Stimulated activated CD4-positive, alpha-beta T cell treated with anti-CD3 and anti-CD28 coated beads, Interleukin-4, amount 100 ng/mL, for 24 hours (primary cell): ENCODE data around the gene PRR19.
"Not testable (repeated sequence)": the region's sequence is repeated elsewhere in the genome, so short reads cannot be mapped to it uniquely, and the experiment has no call there.

Source experiments
- DNase-seq: peaks from one replicate; pipeline ENCODE4 v3.0.0-alpha.2; 2020

The PRR19 gene, protein sequence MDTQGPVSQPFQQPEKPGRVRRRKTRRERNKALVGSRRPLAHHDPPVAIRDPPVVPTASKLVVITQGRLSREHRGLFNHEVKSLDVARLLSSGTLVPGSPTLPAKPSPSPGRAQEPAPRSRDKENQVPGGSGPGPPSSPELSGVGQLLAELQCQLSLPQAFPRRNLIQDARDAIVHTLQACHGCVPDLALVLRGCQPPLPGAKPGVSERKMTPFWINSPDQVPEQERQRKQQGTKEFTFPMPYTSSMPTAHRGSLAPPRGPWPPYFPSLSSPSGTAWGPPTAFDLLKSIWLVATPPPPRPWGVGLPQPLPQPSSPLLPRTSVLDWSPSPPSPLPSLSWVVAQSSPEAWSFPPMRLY

DNA sequence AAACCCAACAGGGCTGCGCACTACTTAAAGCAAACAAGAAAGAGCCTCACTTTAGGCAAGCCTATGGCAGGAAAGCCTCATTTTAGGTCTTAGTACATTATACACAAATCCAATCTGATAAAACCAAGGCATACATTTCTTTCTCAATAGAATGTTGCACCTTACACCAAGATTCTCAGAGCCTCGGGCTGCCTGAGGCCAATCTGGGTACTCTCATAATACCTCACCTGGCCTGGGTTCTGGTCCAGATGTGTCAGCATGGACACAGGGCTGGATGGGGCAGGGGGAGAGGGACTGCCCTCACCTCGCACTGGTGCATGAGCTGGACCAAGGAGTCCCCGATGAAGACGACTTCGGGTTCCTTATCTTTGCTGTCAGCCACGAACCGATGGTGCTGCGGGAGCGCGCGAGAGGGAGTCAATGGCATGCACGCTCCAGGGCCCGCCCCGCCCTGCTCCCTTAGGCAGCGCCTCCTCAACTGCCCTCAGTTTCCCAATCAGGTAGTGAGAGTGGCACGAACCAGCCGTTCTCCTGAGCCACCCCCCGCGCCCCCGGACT, at the start of gene PRR19:
Gene PRR19 (plus strand): TSS at position 487 of the 558 bp plus-strand sequence. CDS start 7,453 bp downstream, outside the sequence.
- peak; percentile 27 for DNase-seq

DNA sequence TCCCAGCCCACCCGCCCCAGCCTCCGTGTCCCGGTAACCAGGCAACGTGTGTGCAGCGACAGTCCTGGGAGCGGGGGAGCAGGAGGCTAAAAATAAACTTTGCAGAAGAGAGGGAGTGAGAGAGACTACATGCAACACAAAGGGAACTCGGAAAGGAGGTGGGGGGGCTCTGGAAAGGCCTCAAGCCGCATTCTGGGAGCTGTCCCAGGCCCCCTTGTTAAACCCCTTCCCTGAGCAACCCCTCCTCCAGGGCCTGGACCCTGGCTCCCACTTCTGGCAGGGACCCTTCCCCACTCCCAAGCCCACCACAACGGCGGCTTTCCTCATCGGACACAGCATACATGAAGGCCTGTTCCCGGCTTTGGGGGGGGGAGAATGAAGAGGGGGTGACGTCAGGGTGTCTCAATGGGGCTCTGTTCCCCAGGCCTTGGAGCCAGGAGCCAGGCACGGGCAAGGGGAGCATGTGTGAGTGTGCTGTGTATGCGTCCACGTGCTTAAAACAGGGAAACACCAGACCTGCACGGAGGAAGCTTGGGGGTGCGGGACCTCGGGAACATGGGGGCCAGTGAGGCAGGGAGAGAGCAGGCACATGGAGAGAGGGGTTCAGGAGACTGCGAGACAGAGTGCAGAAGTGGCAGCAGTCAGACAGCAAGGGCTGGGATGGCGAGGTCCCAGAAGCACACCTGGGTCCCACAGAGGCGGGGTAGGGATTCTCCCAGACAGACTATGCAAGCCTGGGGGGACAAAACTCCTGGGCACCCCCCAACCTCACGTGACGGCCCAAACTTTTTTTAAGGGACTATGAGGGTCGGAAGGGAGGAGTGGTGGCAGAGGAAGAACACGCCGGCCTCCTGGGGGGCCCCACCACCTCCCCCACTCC, 49.3 kb upstream of the PRR19 start:
- DNase-seq, result no peak

DNA sequence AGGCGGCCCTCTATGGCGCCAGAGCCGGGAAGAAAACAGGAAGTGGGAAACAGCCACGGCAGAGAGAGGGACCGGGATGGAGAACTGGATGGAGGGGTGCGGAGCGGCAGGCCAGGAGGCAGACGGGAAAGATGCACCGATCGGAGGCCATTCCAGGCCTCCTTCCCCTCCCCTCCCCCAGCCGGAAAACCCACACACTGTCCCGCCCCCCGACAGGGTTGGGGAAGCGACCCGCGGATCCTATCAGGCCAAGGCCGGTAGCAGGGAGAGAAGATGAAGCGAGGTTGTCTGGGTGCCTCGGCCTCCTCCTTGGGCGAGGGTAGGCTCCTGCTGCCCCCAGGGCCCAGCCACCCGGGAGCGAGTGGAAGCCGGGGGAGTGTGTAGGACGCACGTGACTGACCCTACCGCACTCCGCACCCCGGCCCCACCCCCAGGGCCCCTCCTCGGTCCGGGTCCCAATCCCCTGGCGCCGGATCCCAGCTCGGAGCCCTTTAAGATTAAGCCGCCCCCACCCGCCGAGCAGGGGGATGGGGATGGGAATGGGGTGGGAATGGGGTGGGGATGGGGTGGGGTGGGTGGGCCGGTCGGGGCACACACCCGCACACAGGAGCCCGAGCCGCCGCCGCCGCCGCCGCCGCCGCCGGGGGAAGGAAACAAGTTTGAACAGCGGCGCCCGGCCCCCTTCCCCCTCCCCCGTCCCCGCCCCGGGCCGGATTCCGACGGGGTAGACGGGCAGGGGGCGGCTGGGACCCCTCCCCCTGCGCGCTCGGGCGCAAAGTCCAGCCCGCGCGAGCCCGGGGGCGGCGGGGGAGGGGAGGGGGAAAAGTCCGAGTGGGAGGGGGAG, 48.5 kb upstream of the PRR19 start:
- DNase-seq, result peak; percentile 54

DNA sequence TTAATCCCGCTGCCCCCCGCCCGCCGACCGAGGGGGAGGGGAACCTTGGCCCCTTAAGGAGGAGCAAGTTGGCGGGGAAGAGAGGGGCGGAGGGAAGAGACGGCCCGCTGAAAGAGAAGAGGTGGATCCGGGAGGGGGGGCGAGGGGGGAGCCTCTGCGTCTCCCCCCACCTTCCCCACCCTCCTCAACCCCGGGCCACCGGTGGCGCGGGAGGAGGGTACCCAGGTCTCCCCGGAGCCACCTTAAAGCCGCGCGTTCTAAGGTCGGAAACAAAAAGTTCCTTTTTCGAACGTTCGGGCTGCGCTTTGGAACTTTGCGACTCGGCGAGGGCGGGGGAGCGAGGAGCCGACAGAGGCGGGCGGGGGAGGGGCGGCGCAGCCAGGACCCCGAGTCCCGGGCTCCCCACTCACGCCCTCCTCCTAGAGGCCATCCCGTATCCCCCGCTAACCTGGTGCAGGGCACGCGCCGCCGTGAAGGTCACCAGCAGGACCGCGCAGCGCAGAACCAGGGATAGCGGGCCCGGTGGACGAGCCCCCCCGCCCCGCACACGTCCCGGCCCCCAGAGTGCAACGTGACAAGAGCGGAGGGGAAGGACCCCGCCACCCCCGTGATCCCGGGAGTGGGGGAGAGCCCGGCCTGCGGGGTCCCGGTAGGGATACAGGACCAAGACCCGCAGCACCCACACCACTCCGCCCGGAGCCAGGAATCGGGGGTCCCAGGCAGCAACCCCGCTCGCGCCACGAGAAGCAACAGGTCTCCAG, 47.7 kb upstream of the PRR19 start:
- peak; percentile 81 for DNase-seq

DNA sequence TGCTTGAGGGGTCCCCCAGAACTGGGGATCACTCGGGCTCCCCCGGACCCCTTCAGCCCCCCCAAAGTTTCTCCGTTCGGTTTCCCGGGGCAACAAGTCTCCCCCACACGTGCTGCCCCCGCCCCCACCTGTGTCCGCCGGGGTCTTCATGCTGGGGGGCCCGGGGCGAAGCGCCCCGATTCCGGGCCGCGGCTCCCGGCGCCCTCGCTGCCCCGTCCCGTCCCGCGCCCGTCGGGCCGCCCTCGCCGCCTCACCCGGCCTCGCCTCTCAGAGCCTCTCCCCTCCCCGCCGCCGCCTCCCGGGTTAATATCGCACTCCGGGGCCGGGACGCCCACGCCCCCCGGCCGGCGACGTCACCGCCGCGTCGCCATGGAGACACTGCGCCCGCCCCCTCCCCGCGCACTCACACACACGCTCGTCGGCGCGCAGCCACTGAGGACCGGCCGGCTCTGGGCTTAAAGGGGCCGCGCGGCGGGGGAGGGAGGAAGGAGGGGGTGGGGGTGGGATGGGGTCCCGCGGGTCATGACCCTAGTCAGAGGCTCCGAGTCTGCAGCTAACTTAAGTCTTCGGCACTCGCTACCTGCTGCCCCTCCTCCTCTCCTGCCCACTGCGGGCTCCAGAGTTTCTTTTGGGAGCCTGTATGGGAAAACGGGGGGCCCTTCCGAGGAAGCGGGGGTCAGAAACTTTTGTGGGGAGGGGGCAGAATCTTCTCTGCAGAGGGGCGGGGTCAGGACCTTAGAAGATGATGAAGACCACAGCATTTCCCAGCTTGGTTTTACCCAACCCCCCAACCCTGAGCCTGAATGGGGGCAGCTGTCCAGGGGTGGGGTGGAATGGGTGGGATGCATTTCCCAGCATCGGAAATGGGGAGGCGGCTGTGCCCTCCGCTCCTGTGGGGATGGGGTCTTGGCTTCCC, 46.8 kb upstream of the PRR19 start, which contains the start of gene ERF:
Gene ERF (minus strand): TSS at position 279 of the 916 bp plus-strand sequence. CDS start 129 bp downstream, at position 150.
- DNase-seq, result peak; percentile 94

DNA sequence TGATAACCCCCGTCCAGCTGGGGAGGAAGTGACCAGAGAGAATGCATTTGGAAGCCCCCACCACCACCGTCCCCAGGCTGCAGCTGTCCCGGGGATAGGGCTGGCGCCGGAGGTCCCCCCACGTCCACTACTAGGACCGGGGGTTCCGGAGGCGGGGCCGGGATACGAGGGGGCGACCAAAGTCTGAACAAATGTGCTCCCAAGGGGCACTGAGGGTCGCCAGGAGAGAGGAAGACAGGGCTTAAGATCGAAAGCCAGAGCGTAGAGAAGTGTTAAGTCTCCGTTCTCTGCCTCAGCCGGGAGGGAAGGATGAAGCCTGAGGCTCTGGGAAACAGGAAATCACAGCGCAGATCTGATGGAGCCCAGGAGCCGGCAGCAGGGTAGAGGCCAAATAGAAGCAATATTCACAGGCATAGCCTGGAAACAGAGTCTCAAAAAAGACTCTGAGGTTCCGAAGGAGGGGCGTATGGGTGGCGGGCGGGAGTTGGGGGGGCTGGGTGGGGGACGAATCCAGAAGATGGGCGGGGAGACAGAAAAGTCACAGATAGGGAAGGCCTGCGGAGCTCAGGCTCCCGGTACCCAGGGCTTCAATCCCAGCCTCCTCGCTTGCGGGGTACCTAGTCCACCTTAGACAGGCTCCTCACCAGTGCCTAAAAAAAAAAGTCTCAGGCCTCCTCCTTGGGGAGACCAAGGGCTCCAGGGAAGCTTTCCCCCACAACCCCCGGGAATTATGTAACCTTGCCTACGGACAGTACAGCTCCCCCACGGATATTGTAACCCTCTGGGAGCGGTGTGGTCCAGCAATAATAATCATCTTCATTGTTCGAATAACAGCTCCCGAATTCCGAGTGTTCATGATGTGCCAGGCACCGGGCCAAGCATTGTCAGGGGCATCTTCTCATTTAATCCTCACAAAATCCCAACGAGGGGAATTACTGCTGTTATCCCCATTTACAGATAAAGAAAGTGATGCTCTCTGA, 45.9 kb upstream of the PRR19 start:
- no peak for DNase-seq

DNA sequence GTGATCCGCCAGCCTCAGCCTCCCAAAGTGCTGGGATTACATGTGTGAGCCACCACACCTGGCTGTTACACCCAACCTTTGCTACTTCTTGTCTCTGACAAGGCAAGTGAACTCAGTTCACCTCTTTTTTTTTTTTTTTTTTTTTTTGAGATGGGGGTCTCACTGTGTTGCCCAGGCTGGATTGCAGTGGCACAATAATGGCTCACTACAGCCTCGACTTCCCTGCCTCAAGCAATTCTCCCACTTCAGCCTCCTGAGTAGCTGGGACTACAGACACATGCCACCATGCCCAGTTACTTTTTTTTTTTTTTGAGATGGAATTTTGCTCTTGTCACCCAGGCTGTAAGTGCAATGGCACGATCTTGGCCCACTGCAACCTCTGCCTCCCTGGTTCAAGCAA, 44.1 kb upstream of the PRR19 start:
- DNase-seq, result not testable (repeated sequence)

DNA sequence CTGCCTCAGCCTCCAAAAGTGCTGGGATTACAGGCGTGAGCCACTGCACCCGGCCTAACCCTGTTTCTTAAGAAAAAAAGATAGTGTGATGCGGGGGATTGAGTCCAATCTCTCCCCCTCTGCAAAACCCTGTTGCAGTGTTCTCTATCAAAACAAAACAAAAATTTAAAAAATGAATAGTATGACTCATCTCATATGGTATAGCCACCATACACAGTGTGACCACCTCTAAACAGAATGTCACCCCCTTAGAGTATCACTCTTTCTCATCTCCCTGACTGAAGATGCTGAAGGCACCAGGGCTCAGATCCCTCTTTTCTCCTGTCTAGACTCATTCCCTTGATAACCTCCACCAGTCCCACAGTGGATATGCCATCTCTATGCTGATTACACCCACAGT, 40.2 kb upstream of the PRR19 start:
- no peak for DNase-seq

DNA sequence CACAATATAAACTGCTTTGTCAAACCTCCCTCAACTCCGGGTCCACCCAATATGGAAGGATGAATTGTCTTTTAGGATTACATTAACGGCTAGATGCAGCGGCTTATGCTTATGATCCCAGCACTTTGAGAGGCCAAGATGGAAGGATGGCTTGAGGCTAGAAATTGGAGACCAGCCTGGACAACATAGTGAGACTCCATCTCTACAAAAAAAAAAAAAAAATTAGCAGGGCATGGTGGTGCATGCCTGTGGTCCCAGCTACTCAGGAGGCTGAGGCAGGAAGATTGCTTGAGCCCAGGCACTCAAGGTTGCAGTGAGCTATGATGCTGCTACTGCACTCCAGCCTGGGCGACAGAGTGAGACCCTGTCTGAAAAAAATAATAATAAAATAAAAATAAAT, 35.8 kb upstream of the PRR19 start:
- DNase-seq, result not testable (repeated sequence)

DNA sequence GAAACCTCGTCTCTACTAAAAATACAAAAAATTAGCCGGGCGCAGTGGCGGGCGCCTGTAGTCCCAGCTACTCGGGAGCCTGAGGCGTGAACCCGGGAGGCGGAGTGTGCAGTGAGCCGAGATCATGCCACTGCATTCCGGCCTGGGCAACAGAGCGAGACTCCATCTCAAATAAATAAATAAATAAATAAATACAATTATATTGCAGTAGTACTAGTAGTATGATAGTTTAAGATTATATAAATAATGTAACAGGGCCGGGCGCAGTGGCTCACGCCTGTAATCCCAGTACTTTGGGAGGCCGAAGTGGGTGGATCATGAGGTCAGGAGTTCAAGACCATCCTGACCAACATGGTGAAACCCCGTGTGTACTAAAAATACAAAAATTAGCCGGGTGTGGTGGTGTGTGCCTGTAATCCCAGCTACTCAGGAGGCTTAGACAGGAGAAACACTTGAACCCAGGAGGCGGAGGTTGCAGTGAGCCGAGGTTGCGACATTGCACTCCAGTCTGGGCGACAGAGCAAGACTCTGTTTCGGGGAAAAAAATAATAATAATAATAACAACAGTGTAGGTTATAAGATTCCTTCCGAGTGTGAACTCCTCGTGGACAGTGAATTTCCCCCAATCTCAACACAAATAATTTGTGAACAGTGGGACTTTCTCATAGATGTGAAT, 34.9 kb upstream of the PRR19 start:
- DNase-seq, result not testable (repeated sequence)

DNA sequence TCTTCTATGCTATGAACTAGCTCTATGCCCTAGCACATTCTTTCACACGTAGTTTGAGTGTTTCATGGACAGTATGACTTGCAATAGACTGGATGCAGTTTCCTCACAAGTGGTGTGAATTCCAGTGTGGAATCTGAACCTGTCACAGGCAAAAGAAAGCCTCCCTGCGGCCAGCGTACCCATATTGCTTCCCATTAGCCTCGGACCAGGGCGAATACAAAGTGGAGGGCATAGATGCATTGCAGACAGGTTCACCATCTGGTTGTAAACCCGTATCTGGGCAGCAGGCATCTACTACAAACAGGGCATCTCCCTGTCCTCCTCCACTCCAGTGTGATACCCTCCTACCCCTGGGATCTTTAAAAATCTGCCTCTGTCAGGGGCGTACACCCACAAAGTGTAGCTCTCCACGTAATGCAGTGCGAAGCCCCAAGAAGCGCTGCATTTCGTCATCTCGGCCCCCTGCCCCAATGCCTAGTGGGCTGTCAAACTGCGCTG, 34.2 kb upstream of the PRR19 start:
- DNase-seq, result no peak

DNA sequence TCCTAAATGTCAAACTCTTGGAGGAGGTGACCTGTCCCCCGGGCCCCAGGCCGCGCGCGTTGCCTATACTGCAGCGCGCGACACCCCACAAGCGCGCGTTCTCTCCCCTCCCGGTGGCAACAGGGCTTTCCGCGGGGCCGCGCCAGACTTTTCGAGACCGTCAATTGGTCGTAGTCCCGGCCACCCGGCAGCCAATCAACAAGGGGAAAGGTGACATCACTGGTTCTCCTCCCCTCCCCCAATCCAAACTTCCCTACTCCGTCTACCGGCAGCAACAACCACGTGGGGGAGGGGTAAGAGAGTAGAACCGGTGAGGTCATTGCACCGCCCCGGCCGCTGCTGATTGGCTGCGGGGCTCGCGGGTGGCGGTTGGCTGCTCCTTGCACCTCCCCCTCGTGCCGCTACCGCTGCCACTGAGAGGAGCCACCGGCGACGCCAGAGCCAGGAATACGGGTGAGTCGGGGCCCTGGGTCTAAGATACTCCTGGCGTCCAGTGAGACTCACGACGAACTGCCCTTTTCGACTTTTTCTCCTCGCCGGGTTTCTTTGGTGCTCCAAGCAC, 33.7 kb upstream of the PRR19 start:
- DNase-seq, result peak; percentile 99

DNA sequence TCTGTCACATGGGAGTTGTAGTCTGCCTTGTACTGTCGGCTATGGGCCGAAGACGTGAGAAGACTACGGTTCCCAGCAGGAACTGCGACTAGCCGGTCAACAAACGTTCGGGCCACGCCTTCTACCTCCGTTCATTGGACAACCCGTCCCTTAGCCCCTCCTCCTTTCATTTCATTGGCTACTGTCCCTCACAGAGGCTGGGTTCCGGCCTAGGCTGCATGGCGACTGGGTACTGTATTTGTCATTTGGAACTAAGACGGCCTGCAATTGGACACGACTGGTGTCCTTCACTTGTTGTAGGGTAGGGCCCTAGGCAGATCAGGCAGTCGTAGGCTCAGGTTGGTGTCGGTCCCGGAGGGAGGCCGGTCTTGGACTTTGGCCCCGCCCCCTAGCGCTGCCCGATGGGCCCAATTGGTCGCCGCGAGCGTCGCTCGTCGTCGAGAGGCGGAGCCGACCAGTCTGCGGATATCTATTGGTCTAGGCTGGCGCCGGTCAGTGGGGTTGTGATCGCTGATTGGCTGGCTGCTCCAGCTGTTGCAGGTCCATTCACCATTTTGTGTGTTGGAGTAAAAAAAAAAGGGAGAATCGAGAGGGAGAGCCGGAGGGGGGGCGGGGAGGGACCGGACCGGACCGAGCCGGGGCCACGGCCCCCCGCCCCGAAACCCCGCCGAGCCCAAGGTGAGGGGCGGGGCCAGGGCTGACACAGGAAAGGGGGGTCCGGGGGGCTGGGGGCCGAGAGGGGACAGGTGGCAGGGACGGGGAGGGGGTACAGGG, 33.0 kb upstream of the PRR19 start, which contains the start of gene CIC:
Gene CIC (plus strand): TSS at position 549 of the 774 bp plus-strand sequence. CDS start 2,532 bp downstream, outside the sequence.
- peak; percentile 100 for DNase-seq

DNA sequence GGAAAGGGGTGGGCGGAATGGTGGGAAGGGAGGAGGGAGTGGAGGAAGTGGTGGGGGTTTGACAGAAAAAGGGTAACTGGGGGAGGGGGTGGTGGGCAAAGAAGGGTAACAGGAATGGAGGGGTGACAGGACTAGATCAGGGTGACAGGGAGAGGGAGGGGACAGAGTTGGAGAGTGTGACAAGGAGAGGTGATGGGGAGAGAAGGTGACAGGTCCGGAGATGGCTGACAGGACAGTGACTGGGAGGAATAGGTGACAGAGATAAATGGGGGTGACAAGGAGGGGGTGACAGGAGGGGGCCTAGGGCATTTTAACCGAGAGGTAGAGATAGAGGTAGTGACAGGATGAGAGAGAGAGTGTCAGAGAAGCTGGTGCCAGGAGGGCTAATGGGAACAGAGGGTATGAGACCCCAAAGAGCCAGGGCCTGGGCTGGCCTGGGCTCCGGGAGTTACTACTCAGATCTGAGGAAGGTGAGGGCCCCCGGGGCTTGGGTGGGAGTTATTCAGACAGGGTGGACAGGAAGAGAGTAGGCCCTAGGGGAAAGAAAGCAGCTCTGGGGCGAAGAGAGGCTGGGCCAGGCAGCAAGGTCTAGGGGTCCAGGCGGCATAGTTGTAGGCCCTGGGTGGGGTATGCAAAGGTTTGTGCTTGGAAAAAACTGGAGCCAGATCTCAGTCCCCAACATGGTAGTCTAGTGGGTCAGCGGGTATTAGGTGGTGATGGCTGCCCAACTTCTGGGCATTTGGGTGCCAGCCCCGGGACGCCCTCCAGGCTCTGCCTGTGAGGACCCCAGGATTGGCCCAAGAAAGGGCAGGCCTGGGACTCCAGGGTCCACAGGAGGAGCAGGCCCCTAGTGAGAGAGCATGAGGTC, 32.2 kb upstream of the PRR19 start:
- DNase-seq, result no peak

DNA sequence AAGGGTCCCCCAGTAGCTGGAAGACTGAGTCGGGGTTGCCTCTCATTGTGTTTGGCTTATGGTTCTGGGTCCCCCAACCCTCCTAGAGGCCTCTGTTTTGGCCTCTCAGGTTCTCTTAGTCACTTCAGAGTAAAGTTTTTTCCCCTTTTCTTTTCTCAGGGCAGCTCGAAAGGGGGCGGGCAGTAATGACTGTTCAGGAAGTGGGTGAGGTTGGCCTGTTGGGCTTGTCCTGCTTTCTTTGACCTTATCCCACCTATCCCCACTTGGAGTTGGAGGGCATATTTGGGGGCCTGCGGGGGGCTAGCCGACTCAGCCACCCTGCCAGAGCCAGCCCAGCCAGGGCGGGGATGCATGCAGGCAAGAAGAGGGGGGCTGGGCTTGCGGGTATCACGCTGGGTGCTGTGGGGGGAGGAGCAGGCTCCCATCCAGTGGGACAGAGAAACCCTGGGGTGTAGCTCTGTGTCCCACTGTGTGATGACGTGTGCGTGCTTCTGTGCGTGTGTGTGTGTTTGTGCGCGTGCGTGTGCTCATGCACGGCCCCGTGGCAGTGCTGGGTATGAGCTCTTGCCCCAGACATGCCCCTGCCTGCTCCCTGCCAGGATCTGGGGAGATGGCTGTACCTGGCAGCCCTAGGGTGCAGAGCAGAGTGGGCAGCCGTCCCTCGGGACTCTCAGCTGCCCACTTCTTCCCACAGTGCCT, 31.4 kb upstream of the PRR19 start:
- DNase-seq, result peak; percentile 74

DNA sequence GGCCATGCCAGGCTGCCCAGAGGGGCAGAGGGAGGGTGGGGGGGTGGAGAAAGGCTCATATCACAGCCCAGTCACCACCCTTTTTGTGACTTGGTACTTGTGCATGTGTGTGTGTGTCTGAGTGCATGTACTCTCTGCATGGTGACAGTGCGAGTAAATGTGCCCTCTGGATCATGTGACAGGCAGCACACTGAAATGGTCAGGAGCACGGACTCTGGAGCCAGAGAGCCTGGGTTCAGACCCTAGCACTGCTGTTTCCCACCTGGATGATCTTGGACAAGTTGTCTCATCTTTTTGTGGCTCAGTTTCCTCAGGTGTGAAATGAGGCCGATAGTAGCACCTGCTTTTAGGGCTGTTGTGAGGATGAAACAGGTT, 30.9 kb upstream of the PRR19 start:
- no peak for DNase-seq
